AG04450 (cell line): Measurements from ENCODE around the gene BTBD10. TPM values are rescaled to one million over a fixed set of nuclear protein-coding genes. Genes with fewer than 3 reads are reported as not detected.

Experiments
- CTCF ChIA-PET: fragments of 300-600, 350-600 bp; formaldehyde crosslinking; extraction: SDS; loops from one replicate; lab custom pipeline; 2022; ENCODE audit warnings: antibody characterized with exemption, inconsistent platforms; lab: Charles Lee
- POLR2A ChIA-PET: fragments of 350-600 bp; formaldehyde crosslinking; extraction: SDS; loops from one replicate; lab custom pipeline; 2021; ENCODE audit warnings: antibody characterized with exemption, inconsistent platforms; lab: Yijun Ruan, JAX
- DNase-seq: peaks from one replicate; pipeline ENCODE4 v3.0.0-alpha.2; 2011; ENCODE audit warnings: low read depth, low spot score
- H3K27ac ChIP-seq: one replicate; pipeline ENCODE4 v1.5.1; 2012; ENCODE audit warnings: low read depth, low read length, control low read depth
- H3K27me3 ChIP-seq: one replicate; pipeline ENCODE4 v1.6.0; 2012; ENCODE audit warnings: low read length; ENCODE audit not compliant: control insufficient read depth, insufficient read depth
- H3K4me3 ChIP-seq: 2 replicates; pipeline ENCODE4 v1.5.1; 2011; ENCODE audit warnings: mild to moderate bottlenecking, low read depth, low read length, control low read depth
- H3K9me3 ChIP-seq: 2 replicates; pipeline ENCODE4 v1.5.1; 2012; ENCODE audit warnings: low read length; ENCODE audit not compliant: control insufficient read depth, insufficient read depth
- CTCF ChIP-seq: IDR thresholded peaks from 2 replicates; pipeline ENCODE4 v1.5.1; 2011; ENCODE audit warnings: low read depth, low read length, control low read depth, inconsistent platforms
- polyA plus RNA-seq: library from polyadenylated mRNA; depleted of rRNA; stranded (reverse); fragments of >200 nt; gene quantifications from 2 replicates; pipeline ENCODE4 v1.2.3, GENCODE V29; 2011

The BTBD10 gene
- polyA plus RNA-seq, 1 experiment: 60.8 TPM

- TF ChIP-seq CTCF: no peak
- Histone ChIP-seq H3K27ac (no peak overlapping the region), H3K4me3 (no peak overlapping the region), H3K27me3 (no peaks in the 10 kb centered on the region), H3K9me3 (no peaks in the 10 kb centered on the region)
- ChIA-PET CTCF (interaction anchor here (4.8 kb wide), 1 partner anchor 11 kb away, joined by 26 read pairs; no protein-coding TSS in a partner anchor), POLR2A (no interaction called here)
- DNase-seq: no peak
Measured at GRCh38 chr11:13373216-13373615, 89.8 kb downstream of the BTBD10 start.

GRCh38 chr11:13368041-13368446, 95.0 kb downstream of the BTBD10 start:
- no peak for DNase-seq
- H3K27ac ChIP-seq: no peak overlapping the region
- ChIA-PET CTCF (interaction anchor here (1.5 to 1.9 kb wide), 3 partner anchors 14 to 96 kb away, joined by 4 to 6 read pairs (median 5); no protein-coding TSS in a partner anchor), POLR2A (no interaction called here)
- H3K27me3 ChIP-seq: no peaks in the 10 kb centered on the region
- no peak overlapping the region for H3K4me3 ChIP-seq
- TF ChIP-seq CTCF: no peak
- no peaks in the 10 kb centered on the region for H3K9me3 ChIP-seq

GRCh38 chr11:13367115-13367514, 95.9 kb downstream of the BTBD10 start:
- CTCF ChIA-PET: interaction anchor here (1.2 to 1.9 kb wide), 7 partner anchors 10 to 157 kb away, joined by 4 to 6 read pairs (median 5); no protein-coding TSS in a partner anchor
- H3K27me3 ChIP-seq: no peaks in the 10 kb centered on the region
- no peak for DNase-seq
- TF ChIP-seq CTCF: no peak
- H3K9me3 ChIP-seq: no peaks in the 10 kb centered on the region
- no peak overlapping the region for H3K4me3 ChIP-seq
- POLR2A ChIA-PET: no interaction called here
- no peak overlapping the region for H3K27ac ChIP-seq

GRCh38 chr11:13366266-13367026, 96.6 kb downstream of the BTBD10 start:
- TF ChIP-seq CTCF: no peak
- ChIA-PET POLR2A (no interaction called here), CTCF (interaction anchor here (1.2 to 1.8 kb wide), 5 partner anchors 10 to 156 kb away, joined by 4 to 6 read pairs (median 5); no protein-coding TSS in a partner anchor)
- Histone ChIP-seq H3K4me3 (no peak overlapping the region), H3K27ac (no peak overlapping the region), H3K9me3 (no peaks in the 10 kb centered on the region), H3K27me3 (no peaks in the 10 kb centered on the region)
- peak; percentile 24 for DNase-seq

- Histone ChIP-seq H3K27me3 (no peaks in the 10 kb centered on the region), H3K27ac (no peak overlapping the region), H3K4me3 (no peak overlapping the region), H3K9me3 (no peaks in the 10 kb centered on the region)
- TF ChIP-seq CTCF: no peak
- POLR2A ChIA-PET: no interaction called here
- no peak for DNase-seq
- CTCF ChIA-PET: no interaction called here
Measured at GRCh38 chr11:13364388-13364787, 98.6 kb downstream of the BTBD10 start.
